Gastrocnemius medialis (tissue), 4 donors: ENCODE data around the gene PDCD7. TPM values are rescaled to one million over a fixed set of nuclear protein-coding genes. Genes with fewer than 3 reads are reported as not detected.

ENCODE experiments used
- ATAC-seq, 2 donors: fragments of 150-250 bp; one replicate each; pipeline ENCODE4 v1.9.1; 2016
- DNase-seq, 2 donors: peaks; one replicate each; pipeline ENCODE4 v3.0.0-alpha.2; 2019
- H3K27ac ChIP-seq, 4 donors: fragments of 200-600 bp; sonication (generic); 1 replicate in 1 of 4; 2 replicates in 3 of 4; pipeline ENCODE4 v1.5.1; 2016 to 2018; ENCODE audit warnings: mild to moderate bottlenecking in 2 of 4, moderate library complexity in 1 of 4
- H3K27me3 ChIP-seq, 3 donors: fragments of 200-600 bp; sonication (generic) in 2 of 3; 1 replicate in 1 of 3; 2 replicates in 2 of 3; pipeline versions ENCODE4 v1.5.1 to v1.6.0; 2016 to 2019; ENCODE audit warnings: mild to moderate bottlenecking in 1 of 3, moderate library complexity in 1 of 3
- H3K36me3 ChIP-seq, 2 donors: fragments of 200-600 bp; sonication (generic) in 1 of 2; one replicate each; pipeline ENCODE4 v1.5.1; 2017 to 2018
- H3K4me1 ChIP-seq, 2 donors: fragments of 200-600 bp; sonication (generic) in 1 of 2; one replicate each; pipeline ENCODE4 v1.5.1; 2016 to 2017; ENCODE audit warnings: mild to moderate bottlenecking in 2 of 2
- H3K4me3 ChIP-seq, 4 donors: fragments of 200-600 bp; sonication (generic) in 3 of 4; 1 replicate in 1 of 4; 2 replicates in 3 of 4; pipeline ENCODE4 v1.5.1; 2016 to 2019; ENCODE audit warnings: mild to moderate bottlenecking in 2 of 4
- H3K9me3 ChIP-seq, 3 donors: fragments of 200-600 bp; sonication (generic) in 2 of 3; 1 replicate in 1 of 3; 2 replicates in 2 of 3; pipeline ENCODE4 v1.5.1; 2016 to 2019
- POLR2A ChIP-seq, 2 donors: fragments of 450-650 bp; IDR thresholded peaks; one replicate each; pipeline ENCODE4 v1.6.1; 2017; ENCODE audit warnings: antibody characterized with exemption in 2 of 2, mild to moderate bottlenecking in 2 of 2, moderate library complexity in 2 of 2
- in situ Hi-C, 4 donors: fragments of 200-750 bp; cut with MboI; loops; one replicate each; pipeline versions ENCODE4 v1.15.0 to v1.8.0; 2017; ENCODE audit warnings: low sequenced_read_pairs in 4 of 4
- intact Hi-C: fragments of 100-400 bp; cut with DNase I; formaldehyde crosslinking; loops from one replicate; pipeline ENCODE4 v1.15.1; 2023; ENCODE audit warnings: low total_unique reads
- total RNA-seq, 4 donors: library from RNA; depleted of rRNA; stranded (reverse); fragments of >200 nt; gene quantifications; one replicate each; pipeline versions ENCODE4 v1.1.0 to v1.2.3, GENCODE V29; 2016
- TF ChIP-seq, protein P1 (sequence below), 5 experiments: fragments of 450-650 bp in 3 of 5; fragments of 200-600 bp in 2 of 5; sonication (generic) in 2 of 5; IDR thresholded peaks in 4 of 5; conservative IDR thresholded peaks in 1 of 5; 1 replicate in 4 of 5; 2 replicates in 1 of 5; pipeline ENCODE4 v1.5.1; 2016 to 2019; ENCODE audit warnings: antibody characterized with exemption in 5 of 5, mild to moderate bottlenecking in 3 of 5, moderate library complexity in 3 of 5

Gene PDCD7
- total RNA-seq, 4 donors from 2014 or later = 10.4 to 15.7 (median 12.4) TPM

DNA sequence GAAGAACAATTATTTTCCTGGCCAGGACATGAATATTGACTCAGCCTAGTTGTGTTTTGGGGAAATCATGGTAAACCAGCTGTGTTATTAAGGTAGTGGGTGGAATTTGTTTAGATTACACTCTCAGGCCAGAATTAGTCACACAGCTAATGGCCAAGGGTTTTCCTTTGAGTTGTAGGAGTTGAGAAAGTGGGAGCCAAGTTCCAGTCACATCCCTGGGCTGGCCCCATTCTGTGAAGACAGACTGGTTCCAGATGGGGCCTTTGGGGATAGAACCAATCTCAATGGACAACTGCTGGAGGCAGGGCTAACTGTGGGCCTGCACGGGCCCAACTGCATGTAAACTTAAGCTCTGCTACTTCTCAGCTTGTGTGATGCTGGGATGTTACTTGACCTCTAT is 64.4 kb downstream of the PDCD7 start:
- DNase-seq (no peak), ATAC-seq (no peak)
- Histone ChIP-seq H3K36me3 (no peaks in the 10 kb centered on the region), H3K27me3 (peaks cover 0 to 2% (median 0%) of the 10 kb centered on the region in 3 donors), H3K9me3 (no peaks in the 10 kb centered on the region), H3K27ac (peak overlapping the region; percentile 16 to 78 (median 61)), H3K4me1 (peaks cover 38 to 42% of the 10 kb centered on the region in 2 donors), H3K4me3 (no peak overlapping the region)
- in situ Hi-C loops = no loop called here
- intact Hi-C loops = no loop called here
- no peak for TF ChIP-seq POLR2A (IDR thresholded peaks at IDR 0.05)
- TF ChIP-seq, protein P1, sequence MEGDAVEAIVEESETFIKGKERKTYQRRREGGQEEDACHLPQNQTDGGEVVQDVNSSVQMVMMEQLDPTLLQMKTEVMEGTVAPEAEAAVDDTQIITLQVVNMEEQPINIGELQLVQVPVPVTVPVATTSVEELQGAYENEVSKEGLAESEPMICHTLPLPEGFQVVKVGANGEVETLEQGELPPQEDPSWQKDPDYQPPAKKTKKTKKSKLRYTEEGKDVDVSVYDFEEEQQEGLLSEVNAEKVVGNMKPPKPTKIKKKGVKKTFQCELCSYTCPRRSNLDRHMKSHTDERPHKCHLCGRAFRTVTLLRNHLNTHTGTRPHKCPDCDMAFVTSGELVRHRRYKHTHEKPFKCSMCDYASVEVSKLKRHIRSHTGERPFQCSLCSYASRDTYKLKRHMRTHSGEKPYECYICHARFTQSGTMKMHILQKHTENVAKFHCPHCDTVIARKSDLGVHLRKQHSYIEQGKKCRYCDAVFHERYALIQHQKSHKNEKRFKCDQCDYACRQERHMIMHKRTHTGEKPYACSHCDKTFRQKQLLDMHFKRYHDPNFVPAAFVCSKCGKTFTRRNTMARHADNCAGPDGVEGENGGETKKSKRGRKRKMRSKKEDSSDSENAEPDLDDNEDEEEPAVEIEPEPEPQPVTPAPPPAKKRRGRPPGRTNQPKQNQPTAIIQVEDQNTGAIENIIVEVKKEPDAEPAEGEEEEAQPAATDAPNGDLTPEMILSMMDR (IDR thresholded peaks at IDR 0.05 in 4 of 5, conservative IDR thresholded peaks at IDR 0.05 in 1 of 5) = no peak

DNA sequence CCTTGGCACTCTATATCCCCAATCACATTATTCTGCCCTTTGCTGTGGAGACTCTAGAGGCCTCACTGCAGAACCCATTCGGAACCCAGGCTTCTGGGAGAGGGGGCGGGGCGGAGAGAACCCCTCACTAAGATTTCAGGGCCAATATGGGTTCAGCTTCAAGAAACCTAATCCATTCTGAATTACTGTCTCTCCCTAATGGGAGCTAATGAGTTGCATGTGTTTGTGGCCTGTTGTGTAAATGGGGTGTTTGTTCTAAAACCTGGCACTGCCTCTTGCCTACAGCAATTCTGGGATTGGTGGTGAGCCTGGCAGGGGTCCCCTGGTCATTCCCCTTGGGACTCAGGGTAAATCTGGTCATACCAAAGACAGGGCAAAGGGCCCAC is 65.2 kb downstream of the PDCD7 start:
- ATAC-seq (no peak), DNase-seq (no peak)
- Histone ChIP-seq H3K4me3 (peak overlapping the region; percentile 40 to 54 (median 48)), H3K27me3 (peaks cover 0 to 2% (median 0%) of the 10 kb centered on the region in 3 donors), H3K4me1 (peaks cover 38 to 39% of the 10 kb centered on the region in 2 donors), H3K36me3 (no peaks in the 10 kb centered on the region), H3K9me3 (no peaks in the 10 kb centered on the region), H3K27ac (peak overlapping the region; percentile 16 to 78 (median 61))
- in situ Hi-C loops = no loop called here
- no peak for TF ChIP-seq POLR2A (IDR thresholded peaks at IDR 0.05)
- TF ChIP-seq, protein P1 (IDR thresholded peaks at IDR 0.05 in 4 of 5, conservative IDR thresholded peaks at IDR 0.05 in 1 of 5) = no peak
- intact Hi-C loops = no loop called here

DNA sequence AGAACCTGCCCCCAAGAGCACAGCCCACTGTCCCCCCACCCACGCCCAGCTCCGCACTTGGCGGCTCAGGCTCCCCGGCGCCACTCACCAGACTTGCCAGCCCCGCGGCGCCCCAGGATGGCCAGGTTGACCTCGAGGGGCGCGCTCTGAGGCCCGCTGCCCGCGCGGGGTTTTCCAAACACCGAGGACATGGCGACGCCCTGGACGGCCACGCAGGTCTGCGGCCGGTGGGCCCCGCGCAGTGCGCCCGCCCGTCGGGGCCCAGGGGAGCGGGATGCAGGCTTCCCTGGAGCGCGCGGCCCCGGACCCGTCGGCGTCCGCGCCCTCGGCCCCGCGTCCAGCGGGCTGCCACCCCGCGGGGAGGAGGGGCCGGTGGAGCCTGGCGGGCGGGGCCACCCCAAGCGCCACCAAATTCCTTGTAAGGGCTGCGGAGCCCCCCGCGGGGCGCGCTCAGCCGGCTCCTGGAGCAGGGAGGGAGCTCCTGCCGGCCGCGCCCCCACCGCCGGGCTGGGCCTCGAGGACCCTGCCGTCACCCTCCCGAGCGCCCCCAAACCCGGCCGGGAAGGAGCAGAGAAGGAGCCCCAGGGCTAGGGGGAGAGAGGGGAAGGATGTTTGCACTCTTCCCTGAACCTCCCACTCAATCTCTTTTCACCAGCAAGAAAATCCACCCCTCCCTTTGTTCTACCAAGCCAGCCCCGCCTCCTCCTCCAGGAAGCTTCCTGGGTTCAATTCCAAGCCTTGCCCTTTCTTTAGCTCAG is 65.8 kb downstream of the PDCD7 start, which contains the start of gene RASL12:
Gene RASL12, minus strand, starts transcription at position 347 of the 758 bp plus-strand sequence. Its CDS starts 156 bp downstream, at position 191.
- peak within 1 kb of the TSS; percentile 40 to 54 (median 48) for H3K4me3 ChIP-seq
- TF ChIP-seq POLR2A (IDR thresholded peaks at IDR 0.05) = no peak
- TF ChIP-seq, protein P1 (IDR thresholded peaks at IDR 0.05 in 4 of 5, conservative IDR thresholded peaks at IDR 0.05 in 1 of 5) = no peak
- in situ Hi-C loops = no loop called here
- ATAC-seq (no peak), DNase-seq (no peak)
- H3K9me3 ChIP-seq = no peaks in the 10 kb centered on the region
- H3K27me3 ChIP-seq = peaks cover 0 to 2% (median 0%) of the 10 kb centered on the region in 3 donors
- no peaks in the 10 kb centered on the region for H3K36me3 ChIP-seq
- intact Hi-C loops = no loop called here
- H3K4me1 ChIP-seq = peaks cover 38 to 39% of the 10 kb centered on the region in 2 donors
- peak within 1 kb of the TSS; percentile 52 to 78 (median 64) for H3K27ac ChIP-seq

Other genes with a start within 250 kb of the PDCD7 start
- gene ANKDD1A, start 221.9 kb downstream of the PDCD7 start, total RNA-seq = under 1 TPM in 3 of 4 donors, not detected in 1; 0.11 to 0.39 (median 0.36) TPM
- gene SPG21, start 143.9 kb downstream of the PDCD7 start, total RNA-seq = 10 to 100 TPM; 61.9 to 84.4 (median 72.5) TPM
- 10 to 100 TPM; 17.3 to 34.0 (median 27.9) TPM for gene MTFMT, start 104.2 kb downstream of the PDCD7 start, total RNA-seq
- gene SLC51B, start 88.4 kb downstream of the PDCD7 start, total RNA-seq = not detected
- gene RASL12, start 65.8 kb downstream of the PDCD7 start, total RNA-seq = 1 to 10 TPM; 2.8 to 8.2 (median 5.4) TPM
- 1 to 10 TPM in 2 of 4 donors, under 1 TPM in 2; 0.46 to 1.4 (median 1.1) TPM for gene KBTBD13, start 57.1 kb downstream of the PDCD7 start, total RNA-seq
- 1 to 10 TPM in 2 of 4 donors, under 1 TPM in 2; 0.65 to 3.3 (median 1.4) TPM for gene UBAP1L, start 18.6 kb downstream of the PDCD7 start, total RNA-seq
- gene CLPX, start 51.5 kb upstream of the PDCD7 start, total RNA-seq = 100 to 1,000 TPM in 1 of 4 donors, 10 to 100 TPM in 3; 49.3 to 116 (median 63.3) TPM
- 10 to 100 TPM in 3 of 4 donors, 1 to 10 TPM in 1; 5.4 to 49.9 (median 41.6) TPM for gene CILP, start 77.7 kb upstream of the PDCD7 start, total RNA-seq
- gene PARP16, start 153.1 kb upstream of the PDCD7 start, total RNA-seq = 1 to 10 TPM; 2.6 to 3.3 (median 3.0) TPM
- gene RNU5A-1, start 162.2 kb upstream of the PDCD7 start, total RNA-seq = not detected
- not detected for gene RNU5B-1, start 170.9 kb upstream of the PDCD7 start, total RNA-seq
- not detected for gene IGDCC3, start 244.2 kb upstream of the PDCD7 start, total RNA-seq